Measurements from ENCODE around the gene LAMB2. TPM values are rescaled to one million over a fixed set of nuclear protein-coding genes. Genes with fewer than 3 reads are reported as not detected.
A peak's percentile ranks its signal among the peaks of the same experiment; 100 is the strongest.

The LAMB2 gene
- total and polyA plus RNA-seq, 4 donors, result 200 to 1,923 (median 535) TPM

- Histone ChIP-seq H3K36me3 (ENCODE audit: control insufficient read depth in 1 of 2, insufficient read depth in 2 of 2, low read length in 1 of 2) (peaks cover 4 to 21% of the 10 kb centered on the region in 2 donors), H3K4me1 (ENCODE audit: control insufficient read depth in 1 of 2, insufficient read depth in 2 of 2, low read length in 2 of 2) (no peaks in the 10 kb centered on the region), H3K27ac (ENCODE audit: low read depth in 1 of 2, low read length in 2 of 2) (no peak overlapping the region), H3K4me3 (ENCODE audit: low read length in 2 of 2) (no peak overlapping the region), H3K27me3 (ENCODE audit: control insufficient read depth in 1 of 2, insufficient read depth in 2 of 2, low read length in 1 of 2) (no peaks in the 10 kb centered on the region), H3K9me3 (ENCODE audit: control insufficient read depth, low read length) (no peaks in the 10 kb centered on the region)
- WGBS, 2 donors, result 91 to 95% methylated on average over 11 of the region's 11 CpGs
- intact Hi-C loops (cut with DNase I), result no loop called here
- no peak for ATAC-seq (ENCODE audit: low FRiP score)
- peak in 1 of 2 donors; percentile 42 for DNase-seq
Measured at GRCh38 chr3:49100046-49100615, 32.7 kb downstream of the LAMB2 start.

DNA sequence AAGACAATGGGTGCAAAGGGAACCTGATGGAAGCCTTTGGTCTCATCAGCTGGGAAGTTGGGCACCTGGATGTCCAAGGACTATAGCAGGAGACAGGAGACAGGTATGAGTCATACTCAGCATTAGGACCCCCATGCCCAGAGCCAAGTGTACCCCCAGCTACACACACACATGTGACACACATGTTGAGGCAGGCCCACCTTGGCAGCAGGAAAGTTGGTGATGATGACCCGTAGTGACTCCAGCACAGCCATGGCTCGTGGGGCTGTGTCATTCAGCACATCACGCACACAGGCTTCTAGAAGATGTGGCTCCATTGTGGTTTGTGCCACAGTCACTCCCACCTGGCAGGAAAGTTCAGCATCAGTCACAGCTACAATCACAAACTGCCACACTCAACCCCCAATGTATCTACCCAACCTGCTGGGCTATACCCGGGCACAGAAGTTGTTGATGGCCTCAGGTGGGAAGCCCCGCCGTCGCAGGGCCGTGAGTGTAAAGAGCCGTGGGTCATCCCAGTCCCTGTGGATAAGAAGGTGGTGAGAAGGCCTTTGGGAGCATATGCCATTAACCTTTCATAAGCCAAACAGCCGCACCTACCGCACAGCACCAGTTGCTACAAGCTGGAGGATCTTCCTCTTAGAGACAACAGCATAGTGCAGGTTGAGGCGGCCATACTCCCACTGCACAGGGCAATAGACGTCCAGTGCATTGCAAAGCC, 33.8 kb downstream of the LAMB2 start:
- Histone ChIP-seq H3K27me3 (ENCODE audit: control insufficient read depth in 1 of 2, insufficient read depth in 2 of 2, low read length in 1 of 2) (no peaks in the 10 kb centered on the region), H3K9me3 (ENCODE audit: control insufficient read depth, low read length) (no peaks in the 10 kb centered on the region), H3K36me3 (ENCODE audit: control insufficient read depth in 1 of 2, insufficient read depth in 2 of 2, low read length in 1 of 2) (peaks cover 4 to 21% of the 10 kb centered on the region in 2 donors), H3K4me1 (ENCODE audit: control insufficient read depth in 1 of 2, insufficient read depth in 2 of 2, low read length in 2 of 2) (no peaks in the 10 kb centered on the region), H3K27ac (ENCODE audit: low read depth in 1 of 2, low read length in 2 of 2) (no peak overlapping the region), H3K4me3 (ENCODE audit: low read length in 2 of 2) (no peak overlapping the region)
- intact Hi-C loops (cut with DNase I), result no loop called here
- 87 to 89% methylated on average over 13 of the region's 13 CpGs for WGBS, 2 donors
- DNase-seq (peak in 1 of 2 donors; percentile 62), ATAC-seq (ENCODE audit: low FRiP score) (no peak)

DNA sequence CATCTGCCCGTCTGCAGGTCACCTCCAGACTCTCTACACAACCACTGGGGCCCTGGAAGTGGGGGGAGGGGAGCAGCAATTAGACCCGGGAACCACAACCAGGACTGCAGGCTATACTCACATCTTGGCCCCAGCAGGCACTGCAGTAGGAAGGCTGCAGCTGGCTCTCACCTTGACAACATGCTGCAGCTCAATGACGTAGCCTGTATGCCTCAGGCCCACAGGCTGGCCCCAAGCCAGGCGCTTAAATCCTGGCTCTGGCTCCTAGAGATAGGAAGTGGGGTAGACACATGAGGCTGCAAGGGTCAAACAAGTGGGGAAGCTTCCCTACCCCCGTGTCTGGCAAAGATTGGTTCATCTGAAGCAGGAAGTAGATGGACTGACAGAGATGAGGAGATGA, 34.4 kb downstream of the LAMB2 start:
- peak in 1 of 2 donors; percentile 72 for DNase-seq
- Histone ChIP-seq H3K27me3 (ENCODE audit: control insufficient read depth in 1 of 2, insufficient read depth in 2 of 2, low read length in 1 of 2) (no peaks in the 10 kb centered on the region), H3K36me3 (ENCODE audit: control insufficient read depth in 1 of 2, insufficient read depth in 2 of 2, low read length in 1 of 2) (peaks cover 4 to 21% of the 10 kb centered on the region in 2 donors), H3K27ac (ENCODE audit: low read depth in 1 of 2, low read length in 2 of 2) (no peak overlapping the region), H3K4me3 (ENCODE audit: low read length in 2 of 2) (no peak overlapping the region), H3K9me3 (ENCODE audit: control insufficient read depth, low read length) (no peaks in the 10 kb centered on the region), H3K4me1 (ENCODE audit: control insufficient read depth in 1 of 2, insufficient read depth in 2 of 2, low read length in 2 of 2) (no peaks in the 10 kb centered on the region)
- 46 to 51% methylated on average over 5 of the region's 5 CpGs for WGBS, 2 donors
- intact Hi-C loops (cut with DNase I), result no loop called here
- ATAC-seq (ENCODE audit: low FRiP score), result no peak

DNA sequence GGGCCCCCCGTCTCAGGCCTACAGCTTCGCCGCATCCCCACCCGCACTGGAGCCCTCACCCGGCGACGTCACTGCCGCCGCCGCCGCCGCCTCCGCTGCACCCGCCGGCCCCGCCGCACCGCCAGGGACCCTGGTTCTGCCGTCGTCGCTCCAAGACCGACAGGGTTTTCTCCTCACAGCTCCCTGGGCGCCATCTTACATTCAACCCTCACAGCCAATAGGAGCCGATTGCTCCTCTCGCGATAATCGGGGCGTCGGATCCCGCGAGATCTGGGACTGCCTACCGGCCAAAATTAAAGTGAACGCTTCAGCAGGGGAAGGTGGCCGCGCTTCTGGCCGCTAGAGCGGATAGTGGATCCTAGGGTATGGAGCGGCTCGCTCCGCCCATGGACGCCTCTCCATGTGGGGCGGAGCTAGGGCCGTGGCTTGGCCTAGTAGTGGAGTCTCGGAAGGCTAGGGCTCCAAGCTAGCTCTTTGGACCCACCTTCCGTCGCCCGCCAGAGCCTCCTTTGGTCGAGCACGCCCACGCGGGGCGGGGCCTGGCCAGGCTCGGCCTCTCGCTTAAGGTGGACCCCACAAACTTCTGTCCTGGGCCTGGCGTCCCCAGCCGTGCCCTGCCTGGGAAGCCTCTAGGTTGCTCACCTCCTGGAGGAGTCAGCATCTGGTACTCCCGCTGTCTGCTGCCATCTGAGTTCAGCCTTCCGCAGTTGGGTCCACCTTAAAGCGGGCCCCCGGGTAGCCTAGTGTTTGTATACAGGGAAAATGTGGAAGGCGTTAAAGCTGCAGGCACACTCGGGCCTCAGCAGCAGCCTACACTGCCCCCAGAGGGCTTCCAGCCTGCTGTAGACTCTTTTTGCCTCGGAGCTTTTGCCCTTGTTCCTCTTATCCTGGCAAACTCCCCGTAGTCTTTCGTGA, 38.7 kb downstream of the LAMB2 start, which contains the start of gene QRICH1:
Gene QRICH1, minus strand, starts transcription at position 219 of the 915 bp plus-strand sequence. CDS start 17,054 bp downstream, outside the sequence.
- 0% methylated on average over 48 to 65 of the region's 65 CpGs for WGBS, 2 donors
- H3K36me3 ChIP-seq (ENCODE audit: control insufficient read depth in 1 of 2, insufficient read depth in 2 of 2, low read length in 1 of 2), result peaks cover 4 to 7% of the 10 kb centered on the region in 2 donors
- ATAC-seq (ENCODE audit: low FRiP score), result peak; percentile 97
- peak within 1 kb of the TSS; percentile 62 to 77 for H3K27ac ChIP-seq (ENCODE audit: low read depth in 1 of 2, low read length in 2 of 2)
- H3K4me1 ChIP-seq (ENCODE audit: control insufficient read depth in 1 of 2, insufficient read depth in 2 of 2, low read length in 2 of 2), result no peaks in the 10 kb centered on the region
- peak within 1 kb of the TSS; percentile 71 to 88 for H3K4me3 ChIP-seq (ENCODE audit: low read length in 2 of 2)
- no peaks in the 10 kb centered on the region for H3K9me3 ChIP-seq (ENCODE audit: control insufficient read depth, low read length)
- no peaks in the 10 kb centered on the region for H3K27me3 ChIP-seq (ENCODE audit: control insufficient read depth in 1 of 2, insufficient read depth in 2 of 2, low read length in 1 of 2)
- peak; percentile 99 for DNase-seq
- intact Hi-C loops (cut with DNase I), result loop anchor here in 1 of 2 donors (2.0 to 5.0 kb wide), 3 partner anchors 67 to 318 kb away; partner anchors contain the start of genes IMPDH2, RHOA and TCTA

DNA sequence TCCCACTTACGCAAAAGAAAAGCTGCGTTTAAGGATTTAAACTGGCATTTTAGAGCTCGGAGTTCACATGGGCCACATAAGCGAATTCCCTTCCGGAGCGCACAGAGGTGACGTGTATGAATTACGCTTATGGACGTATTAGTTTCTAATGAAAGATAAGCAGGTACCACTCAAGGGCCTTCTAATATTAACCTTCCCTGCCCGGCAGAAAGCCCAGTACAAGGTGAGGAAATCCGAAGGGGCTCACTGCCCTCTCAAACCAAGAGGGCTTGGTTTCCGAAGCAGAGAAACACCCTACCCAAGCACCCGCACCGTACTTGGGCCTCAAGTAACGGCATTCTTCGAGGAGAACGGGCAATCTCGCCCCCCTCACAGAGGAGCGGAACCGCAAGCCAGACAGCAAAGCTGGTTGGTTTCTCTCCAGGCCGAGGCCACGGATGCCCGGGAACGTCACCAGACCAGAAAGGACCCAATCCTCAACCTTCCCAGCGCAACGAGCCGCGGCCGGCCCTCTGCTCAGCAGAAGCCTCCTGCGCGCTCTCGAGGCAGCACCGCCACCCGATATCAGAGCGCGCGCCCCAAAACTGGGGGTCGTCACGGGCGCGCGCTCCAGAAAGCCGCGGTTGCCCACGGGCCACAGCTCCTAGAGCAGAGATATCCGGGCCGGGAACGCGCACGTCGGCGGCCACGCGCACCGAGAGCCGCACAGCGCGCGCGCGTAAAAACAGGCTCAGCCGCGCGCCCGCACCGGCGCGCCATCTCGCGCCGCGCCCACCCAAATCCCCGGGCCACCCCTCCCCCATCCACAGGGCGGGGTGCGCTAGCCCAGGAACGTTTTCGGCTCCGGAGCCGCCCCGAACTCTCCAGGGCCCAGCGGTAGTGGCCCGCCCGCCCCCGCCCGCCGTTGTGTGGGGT, 39.7 kb downstream of the LAMB2 start:
- H3K4me1 ChIP-seq (ENCODE audit: control insufficient read depth in 1 of 2, insufficient read depth in 2 of 2, low read length in 2 of 2), result no peaks in the 10 kb centered on the region
- 0 to 1% methylated on average over 73 to 86 of the region's 86 CpGs for WGBS, 2 donors
- no peaks in the 10 kb centered on the region for H3K27me3 ChIP-seq (ENCODE audit: control insufficient read depth in 1 of 2, insufficient read depth in 2 of 2, low read length in 1 of 2)
- H3K9me3 ChIP-seq (ENCODE audit: control insufficient read depth, low read length), result no peaks in the 10 kb centered on the region
- no peaks in the 10 kb centered on the region for H3K36me3 ChIP-seq (ENCODE audit: control insufficient read depth in 1 of 2, insufficient read depth in 2 of 2, low read length in 1 of 2)
- ATAC-seq (ENCODE audit: low FRiP score) (peak; percentile 73), DNase-seq (peak; percentile 84 to 92)
- peak overlapping the region; percentile 62 to 77 for H3K27ac ChIP-seq (ENCODE audit: low read depth in 1 of 2, low read length in 2 of 2)
- peak overlapping the region; percentile 71 to 88 for H3K4me3 ChIP-seq (ENCODE audit: low read length in 2 of 2)
- intact Hi-C loops (cut with DNase I), result loop anchor here in 1 of 2 donors (5.0 kb wide), 2 partner anchors 66 to 319 kb away; partner anchors contain the start of genes IMPDH2, RHOA and TCTA

GRCh38 chr3:49081429-49081828, 51.4 kb downstream of the LAMB2 start:
- H3K4me3 ChIP-seq (ENCODE audit: low read length in 2 of 2), result no peak overlapping the region
- peaks cover 0 to 3% of the 10 kb centered on the region in 2 donors for H3K36me3 ChIP-seq (ENCODE audit: control insufficient read depth in 1 of 2, insufficient read depth in 2 of 2, low read length in 1 of 2)
- intact Hi-C loops (cut with DNase I), result no loop called here
- no peaks in the 10 kb centered on the region for H3K9me3 ChIP-seq (ENCODE audit: control insufficient read depth, low read length)
- H3K27ac ChIP-seq (ENCODE audit: low read depth in 1 of 2, low read length in 2 of 2), result no peak overlapping the region
- DNase-seq (no peak), ATAC-seq (ENCODE audit: low FRiP score) (no peak)
- H3K27me3 ChIP-seq (ENCODE audit: control insufficient read depth in 1 of 2, insufficient read depth in 2 of 2, low read length in 1 of 2), result no peaks in the 10 kb centered on the region
- H3K4me1 ChIP-seq (ENCODE audit: control insufficient read depth in 1 of 2, insufficient read depth in 2 of 2, low read length in 2 of 2), result no peaks in the 10 kb centered on the region
- 96 to 98% methylated on average over 8 of the region's 8 CpGs for WGBS, 2 donors

- Histone ChIP-seq H3K4me1 (ENCODE audit: control insufficient read depth in 1 of 2, insufficient read depth in 2 of 2, low read length in 2 of 2) (no peaks in the 10 kb centered on the region), H3K27ac (ENCODE audit: low read depth in 1 of 2, low read length in 2 of 2) (no peak overlapping the region), H3K27me3 (ENCODE audit: control insufficient read depth in 1 of 2, insufficient read depth in 2 of 2, low read length in 1 of 2) (no peaks in the 10 kb centered on the region), H3K4me3 (ENCODE audit: low read length in 2 of 2) (no peak overlapping the region), H3K9me3 (ENCODE audit: control insufficient read depth, low read length) (no peaks in the 10 kb centered on the region), H3K36me3 (ENCODE audit: control insufficient read depth in 1 of 2, insufficient read depth in 2 of 2, low read length in 1 of 2) (peaks cover 0 to 6% of the 10 kb centered on the region in 2 donors)
- no peak for ATAC-seq (ENCODE audit: low FRiP score)
- no peak for DNase-seq
- WGBS, 2 donors, result 95 to 98% methylated on average over 2 of the region's 2 CpGs
- intact Hi-C loops (cut with DNase I), result no loop called here
Measured at GRCh38 chr3:49079270-49079669, 53.6 kb downstream of the LAMB2 start.

All from aorta (tissue), 5 donors.